GM21381 (cell line): ENCODE measurements around the gene PAX5.

Experiments used
- ATAC-seq: cut with Tn5 transposase; IDR thresholded peaks from one replicate; pipeline ENCODE4 v1.9.1; 2021; ENCODE audit warnings: mild to moderate bottlenecking, moderate library complexity; ENCODE audit not compliant: unreplicated experiment

Gene PAX5

GRCh38 chr9:36789886-36790285 is 244.2 kb downstream of the PAX5 start:
- ATAC-seq = no peak

- no peak for ATAC-seq
Measured at GRCh38 chr9:36788534-36788933, 245.5 kb downstream of the PAX5 start.

- no peak for ATAC-seq
Measured at GRCh38 chr9:36787709-36788108, 246.4 kb downstream of the PAX5 start.
